NCI-H2081 (cell line): ENCODE results near the gene TRIM71.

Source experiments
- DNase-seq, 2 experiments: peaks; one replicate each; lab custom pipeline; 2025; lab: John Stamatoyannopoulos, UW

The TRIM71 gene

GRCh38 chr3:32866533-32866932 lies 48.7 kb downstream of the TRIM71 start:
- no peak for DNase-seq

GRCh38 chr3:32867954-32868353 lies 50.2 kb downstream of the TRIM71 start:
- DNase-seq = no peak

GRCh38 chr3:32868719-32869512 lies 51.1 kb downstream of the TRIM71 start:
- DNase-seq = no peak

- DNase-seq = no peak
Observed at GRCh38 chr3:32869513-32870047, 51.8 kb downstream of the TRIM71 start.

GRCh38 chr3:32870373-32871095 lies 52.7 kb downstream of the TRIM71 start:
- DNase-seq = no peak

GRCh38 chr3:32871273-32871672 lies 53.5 kb downstream of the TRIM71 start:
- DNase-seq = no peak

GRCh38 chr3:32872487-32873382 lies 54.9 kb downstream of the TRIM71 start:
- peak in 1 of 2 experiments; percentile 7 for DNase-seq

GRCh38 chr3:32873531-32874130 lies 55.8 kb downstream of the TRIM71 start:
- no peak for DNase-seq

- DNase-seq = no peak
Observed at GRCh38 chr3:32876920-32877319, 59.1 kb downstream of the TRIM71 start.

- no peak for DNase-seq
Observed at GRCh38 chr3:32877598-32877997, 59.8 kb downstream of the TRIM71 start.

- DNase-seq = no peak
Observed at GRCh38 chr3:32880225-32880624, 62.4 kb downstream of the TRIM71 start.

GRCh38 chr3:32881624-32882023 lies 63.8 kb downstream of the TRIM71 start:
- no peak for DNase-seq

- DNase-seq = no peak
Observed at GRCh38 chr3:32882189-32882588, 64.4 kb downstream of the TRIM71 start.

GRCh38 chr3:32882603-32883025 lies 64.8 kb downstream of the TRIM71 start:
- DNase-seq = no peak

- DNase-seq = no peak
Observed at GRCh38 chr3:32883817-32884216, 66.0 kb downstream of the TRIM71 start.

- DNase-seq = no peak
Observed at GRCh38 chr3:32884591-32884990, 66.8 kb downstream of the TRIM71 start.

- DNase-seq = no peak
Observed at GRCh38 chr3:32885283-32885901, 67.6 kb downstream of the TRIM71 start.

- DNase-seq = no peak
Observed at GRCh38 chr3:32886296-32886695, 68.5 kb downstream of the TRIM71 start.

- DNase-seq = no peak
Observed at GRCh38 chr3:32886911-32887310, 69.1 kb downstream of the TRIM71 start.

- DNase-seq = no peak
Observed at GRCh38 chr3:32888739-32889138, 70.9 kb downstream of the TRIM71 start.
